SK-N-MC (cell line): ENCODE results near the gene PDS5B.

Experiments used
- EZH2 ChIP-seq: fragments of 200-600 bp; sonication (generic); IDR thresholded peaks from one replicate; pipeline ENCODE4 v1.6.1; 2017; ENCODE audit warnings: antibody characterized with exemption
- FOXP2 ChIP-seq: optimal IDR thresholded peaks from 2 replicates; pipeline ENCODE3; 2011; ENCODE audit warnings: mild to moderate bottlenecking, moderate library complexity; ENCODE audit not compliant: insufficient read depth; ENCODE audit errors: extremely low read length, control extremely low read depth
- POLR2AphosphoS5 ChIP-seq: IDR thresholded peaks from 2 replicates; pipeline ENCODE4 v1.6.1; 2012; ENCODE audit warnings: mild to moderate bottlenecking, low read depth, low read length, borderline replicate concordance

DNA sequence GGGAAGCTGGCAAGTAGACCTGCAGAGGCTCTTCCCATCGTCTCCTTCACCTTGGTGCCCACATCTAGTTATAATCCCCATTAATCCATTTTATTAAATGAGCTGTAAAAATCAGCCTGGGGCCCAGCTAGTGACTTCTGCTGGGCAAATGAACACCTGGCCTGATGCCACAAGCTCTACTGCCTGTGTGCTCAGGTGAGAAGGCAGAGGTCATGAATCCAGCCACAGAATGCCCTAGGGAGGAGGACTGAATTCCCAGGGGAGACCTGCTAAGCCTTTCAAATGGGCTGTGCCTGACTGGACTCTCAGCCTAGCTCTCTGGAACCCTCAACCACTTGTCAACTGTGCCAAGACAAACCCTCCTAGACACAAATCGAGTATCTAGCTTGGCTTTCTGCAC, 74.0 kb downstream of the PDS5B start:
- no peak for TF ChIP-seq FOXP2
- no peak for TF ChIP-seq POLR2AphosphoS5
- TF ChIP-seq EZH2, result no peak
